VCaP (cell line): ENCODE results near the gene AGBL1.

Source experiments
- H3K27ac ChIP-seq: fragments of 450-650 bp; 2 replicates; pipeline ENCODE4 v1.5.1; 2017
- TF ChIP-seq, protein P1 (sequence below): fragments of 450-650 bp; conservative IDR thresholded peaks from 2 replicates; pipeline ENCODE4 v1.5.1; 2017; ENCODE audit warnings: mild to moderate bottlenecking, moderate library complexity

The AGBL1 gene

DNA sequence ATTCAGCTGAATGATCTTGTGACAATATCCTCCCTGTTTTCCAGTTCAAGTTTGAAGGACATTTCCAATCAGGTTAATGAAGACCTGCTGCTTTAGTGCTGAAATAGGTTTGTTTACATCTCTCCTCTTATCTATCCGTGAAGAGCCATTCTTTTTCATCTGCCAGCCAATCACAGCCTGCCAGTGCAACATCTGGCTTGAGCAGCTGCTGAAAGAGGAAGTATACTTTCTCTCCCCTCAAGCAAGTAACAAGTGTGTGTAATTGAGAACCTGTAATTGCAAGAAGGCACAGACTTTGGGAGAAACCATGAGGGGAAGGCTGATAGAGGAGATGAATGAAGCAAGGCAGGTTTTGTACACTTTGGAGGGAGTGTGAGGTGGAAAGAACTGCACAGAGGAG lies 404.3 kb downstream of the AGBL1 start:
- no peak overlapping the region for H3K27ac ChIP-seq
- TF ChIP-seq, protein P1, sequence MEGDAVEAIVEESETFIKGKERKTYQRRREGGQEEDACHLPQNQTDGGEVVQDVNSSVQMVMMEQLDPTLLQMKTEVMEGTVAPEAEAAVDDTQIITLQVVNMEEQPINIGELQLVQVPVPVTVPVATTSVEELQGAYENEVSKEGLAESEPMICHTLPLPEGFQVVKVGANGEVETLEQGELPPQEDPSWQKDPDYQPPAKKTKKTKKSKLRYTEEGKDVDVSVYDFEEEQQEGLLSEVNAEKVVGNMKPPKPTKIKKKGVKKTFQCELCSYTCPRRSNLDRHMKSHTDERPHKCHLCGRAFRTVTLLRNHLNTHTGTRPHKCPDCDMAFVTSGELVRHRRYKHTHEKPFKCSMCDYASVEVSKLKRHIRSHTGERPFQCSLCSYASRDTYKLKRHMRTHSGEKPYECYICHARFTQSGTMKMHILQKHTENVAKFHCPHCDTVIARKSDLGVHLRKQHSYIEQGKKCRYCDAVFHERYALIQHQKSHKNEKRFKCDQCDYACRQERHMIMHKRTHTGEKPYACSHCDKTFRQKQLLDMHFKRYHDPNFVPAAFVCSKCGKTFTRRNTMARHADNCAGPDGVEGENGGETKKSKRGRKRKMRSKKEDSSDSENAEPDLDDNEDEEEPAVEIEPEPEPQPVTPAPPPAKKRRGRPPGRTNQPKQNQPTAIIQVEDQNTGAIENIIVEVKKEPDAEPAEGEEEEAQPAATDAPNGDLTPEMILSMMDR: no peak

DNA sequence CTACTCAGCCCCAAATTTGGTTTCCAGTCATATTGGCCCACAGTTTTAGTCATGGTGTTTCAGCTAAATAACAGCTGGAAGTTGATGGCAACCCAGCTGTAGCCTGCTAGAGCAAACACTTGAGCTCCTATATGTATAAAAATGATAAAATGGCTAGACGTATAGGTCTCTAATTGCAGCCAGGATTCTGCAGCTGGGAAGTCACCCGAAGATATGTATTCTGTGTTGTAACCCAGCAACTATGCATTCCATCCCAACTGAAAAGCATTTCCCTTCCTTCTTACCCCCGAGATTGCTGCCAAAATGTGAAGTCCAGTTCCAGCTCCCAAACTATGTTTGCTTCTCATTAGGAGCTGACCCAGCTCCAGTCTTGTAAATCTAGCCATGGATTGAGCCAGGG lies 408.4 kb downstream of the AGBL1 start:
- H3K27ac ChIP-seq: no peak overlapping the region
- TF ChIP-seq, protein P1: no peak

DNA sequence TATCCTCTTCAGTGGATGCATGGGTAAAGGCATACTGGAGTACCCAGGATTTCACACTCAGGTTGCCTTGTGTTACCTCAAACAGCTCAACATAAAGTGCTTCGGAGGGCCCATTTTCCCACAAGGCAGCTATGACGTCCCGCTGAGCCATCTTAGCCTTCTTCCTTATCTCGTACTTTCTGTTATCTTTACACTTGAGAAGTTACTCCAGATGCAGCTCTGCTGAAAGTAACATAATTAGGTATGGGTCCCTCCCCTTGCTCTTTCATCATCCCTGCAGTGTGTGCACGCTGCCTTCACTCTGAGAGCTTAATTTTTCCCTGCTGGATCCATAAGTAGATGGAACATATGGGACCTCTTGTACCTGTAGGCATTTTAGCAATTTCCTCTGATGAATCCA lies 410.3 kb downstream of the AGBL1 start:
- TF ChIP-seq, protein P1: no peak
- H3K27ac ChIP-seq: peak overlapping the region; percentile 9; the same call in 1 of the 2 replicates

DNA sequence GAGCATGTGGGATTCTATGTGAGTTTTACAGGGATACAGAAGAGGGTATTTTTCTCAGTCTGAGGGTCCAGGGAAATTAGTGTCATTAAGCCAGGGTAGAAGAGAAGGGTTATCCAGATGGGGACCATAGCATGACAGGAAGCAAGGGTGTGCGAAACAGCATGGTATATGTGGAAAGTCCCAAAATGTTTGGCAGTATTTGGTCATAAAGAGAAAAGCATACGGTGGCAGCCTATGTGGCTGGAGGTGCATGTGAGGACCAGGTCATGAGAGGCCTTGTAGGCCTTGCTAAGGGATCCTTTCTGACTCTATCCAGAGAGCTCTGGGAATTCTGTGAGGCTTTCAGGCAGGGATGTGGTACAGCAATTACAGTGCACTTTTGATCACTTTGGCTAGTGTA lies 411.4 kb downstream of the AGBL1 start:
- TF ChIP-seq, protein P1: no peak
- H3K27ac ChIP-seq: peak overlapping the region; percentile 9; the same call in 1 of the 2 replicates

DNA sequence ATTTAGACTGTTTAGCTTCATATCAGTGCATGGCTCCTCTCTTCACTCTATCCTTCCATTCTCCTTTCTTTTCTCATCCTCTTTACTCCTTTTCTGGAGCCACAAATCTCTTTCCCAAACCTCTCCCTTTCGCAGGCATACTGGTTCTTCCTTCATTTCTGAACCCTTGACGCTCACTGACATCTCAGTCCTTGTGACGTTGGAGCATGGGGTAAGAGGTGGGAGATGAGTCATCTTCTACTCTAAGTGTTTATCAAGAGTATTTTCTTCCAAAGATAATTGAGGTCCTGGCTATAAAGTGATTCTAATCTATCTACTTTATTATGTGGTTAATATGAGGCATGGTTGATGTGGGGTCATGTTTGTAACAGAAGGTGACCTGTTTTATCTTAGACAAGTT lies 414.2 kb downstream of the AGBL1 start:
- H3K27ac ChIP-seq: no peak overlapping the region
- TF ChIP-seq, protein P1: no peak

DNA sequence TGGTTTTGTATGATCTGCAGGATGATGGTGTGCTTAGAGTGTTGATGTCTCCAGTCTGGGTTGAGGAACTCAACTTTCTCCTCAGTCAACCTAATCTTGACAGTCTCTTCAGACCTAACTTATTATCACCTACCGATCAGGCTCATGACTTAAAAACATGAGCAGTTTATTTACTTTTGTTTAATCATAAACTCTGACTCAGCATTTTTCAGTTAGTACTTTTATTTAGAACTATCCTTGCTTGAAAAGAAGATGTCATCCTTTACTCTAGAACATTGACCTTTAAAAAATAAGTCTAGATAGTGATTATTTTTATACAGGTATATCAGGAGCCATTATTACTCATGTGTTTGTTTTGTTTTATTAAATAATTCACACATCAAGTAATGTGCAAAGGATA lies 414.8 kb downstream of the AGBL1 start:
- TF ChIP-seq, protein P1: no peak
- no peak overlapping the region for H3K27ac ChIP-seq

DNA sequence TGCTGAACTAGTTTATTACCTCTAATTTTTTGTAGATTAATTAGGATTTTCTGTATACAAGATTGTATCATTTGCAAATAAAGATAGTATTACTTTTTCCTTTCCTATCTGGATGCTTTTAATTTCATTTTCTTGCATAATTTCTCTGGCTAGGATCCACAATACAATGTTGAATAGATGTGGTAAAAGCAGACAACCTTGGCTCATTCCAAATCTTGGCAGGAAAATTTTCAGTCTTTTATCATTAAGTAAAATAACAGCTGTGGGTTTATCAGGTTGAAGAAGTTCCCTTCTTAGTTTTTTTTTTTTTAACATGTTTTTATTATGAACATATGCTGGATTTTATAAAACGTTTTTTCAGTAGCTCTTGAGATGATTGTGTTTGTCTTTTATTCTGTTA lies 422.6 kb downstream of the AGBL1 start:
- TF ChIP-seq, protein P1: no peak
- H3K27ac ChIP-seq: no peak overlapping the region

DNA sequence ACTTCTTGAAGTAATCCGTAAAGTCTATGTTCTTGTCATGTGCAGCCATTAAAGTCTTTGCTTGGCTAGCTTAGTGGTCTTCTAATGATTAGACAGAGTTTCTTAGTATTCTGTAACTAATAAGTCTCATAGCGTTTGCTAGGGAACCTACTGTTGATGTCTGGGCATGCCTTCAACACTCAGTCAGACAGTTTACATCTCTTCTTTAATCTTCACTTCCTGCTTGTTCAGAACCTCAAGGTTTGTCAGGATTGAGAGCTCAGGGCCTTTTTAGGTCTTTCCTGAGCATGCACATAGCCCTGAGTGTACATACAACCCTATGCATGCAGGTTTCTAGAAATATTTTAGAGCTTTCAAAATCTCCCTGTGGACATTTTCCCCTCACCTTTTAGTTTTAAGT lies 426.3 kb downstream of the AGBL1 start:
- no peak overlapping the region for H3K27ac ChIP-seq
- TF ChIP-seq, protein P1: no peak
